HFFc6 (cell line): ENCODE data around the gene TUB. TPM values are rescaled to one million over a fixed set of nuclear protein-coding genes. Genes with fewer than 3 reads are reported as not detected.

ENCODE experiments used
- DNase-seq: peaks from one replicate; pipeline ENCODE4 v3.0.0-alpha.2; 2018
- H3K27ac Mint-ChIP-seq: 2 replicates; pipeline ENCODE4 v1.8.0; 2020; ENCODE audit warnings: mild to moderate bottlenecking, mixed read lengths
- H3K27me3 Mint-ChIP-seq: 2 replicates; pipeline ENCODE4 v1.8.0; 2021; ENCODE audit warnings: mild to moderate bottlenecking, moderate library complexity, mixed read lengths; ENCODE audit not compliant: insufficient read depth
- H3K36me3 Mint-ChIP-seq: 2 replicates; pipeline ENCODE4 v1.8.0; 2021; ENCODE audit warnings: low read depth, mixed read lengths
- H3K4me1 Mint-ChIP-seq: 2 replicates; pipeline ENCODE4 v1.8.0; 2020; ENCODE audit warnings: low read depth, mixed read lengths
- H3K4me3 Mint-ChIP-seq: 2 replicates; pipeline ENCODE4 v1.8.0; 2020; ENCODE audit warnings: mild to moderate bottlenecking, moderate library complexity, mixed read lengths
- H3K9me3 Mint-ChIP-seq: 2 replicates; pipeline ENCODE4 v1.8.0; 2020; ENCODE audit warnings: mild to moderate bottlenecking, mixed read lengths
- total RNA-seq, 6 experiments: library from RNA; stranded (reverse); fragmentation: NEBNext Ultra II Directional; extraction: Animal tissue kit (Norgen Biotek cat#: 25700); gene quantifications; 2 replicates in 1 of 6; 3 replicates in 5 of 6; pipeline ENCODE4 v1.2.3, GENCODE V29; 2021
- TF ChIP-seq, protein P1 (sequence below): fragments of 200-600 bp; sonication (generic); IDR thresholded peaks from 2 replicates; pipeline ENCODE4 v1.5.0; 2021; ENCODE audit warnings: antibody characterized with exemption, mild to moderate bottlenecking

TUB gene
- total RNA-seq, 6 experiments from 2014 or later: 1.7 to 10.1 (median 1.8) TPM

DNA sequence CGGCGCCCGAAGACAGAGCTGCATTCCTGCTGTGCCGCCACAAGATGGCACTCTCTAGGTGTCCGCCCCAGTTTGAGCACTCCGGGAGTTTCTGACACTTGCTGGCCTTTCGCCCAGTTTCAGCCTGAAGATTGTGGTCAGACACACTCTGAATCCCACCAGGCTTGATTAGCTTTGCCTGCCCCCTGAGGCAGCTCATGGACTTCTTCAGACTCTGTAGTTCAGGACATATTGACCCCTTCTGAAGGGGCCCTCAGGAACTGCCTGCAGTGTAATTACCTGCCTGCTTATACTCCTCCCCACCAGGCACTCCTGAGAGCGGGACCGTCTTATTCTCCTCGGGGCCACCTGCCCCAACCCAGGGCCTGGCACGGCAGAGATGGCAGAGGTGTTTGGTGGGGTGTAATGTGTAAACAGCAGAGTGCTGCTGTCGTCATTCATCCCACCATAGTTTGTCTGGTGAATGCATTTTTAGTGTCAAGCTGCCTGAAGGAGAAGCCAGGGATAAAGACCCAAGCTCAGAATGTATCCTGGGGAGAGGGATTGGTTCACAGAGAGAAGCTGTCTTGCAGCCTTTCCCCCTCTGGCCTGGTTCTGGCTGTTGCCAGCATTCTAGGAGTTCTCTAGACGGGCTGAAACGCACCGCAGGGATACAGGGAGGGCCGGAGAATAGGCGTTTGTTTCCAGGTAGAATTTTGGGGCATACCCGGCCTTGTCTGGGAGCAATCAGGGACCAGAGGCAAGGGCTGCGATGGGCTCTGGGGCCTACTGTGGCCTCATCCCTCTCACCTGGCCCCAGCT, 47.5 kb upstream of the TUB start:
- peaks cover 14% of the 10 kb centered on the region for H3K4me1 Mint-ChIP-seq
- peaks cover 14% of the 10 kb centered on the region for H3K27me3 Mint-ChIP-seq
- H3K27ac Mint-ChIP-seq: no peak overlapping the region
- H3K9me3 Mint-ChIP-seq: no peaks in the 10 kb centered on the region
- TF ChIP-seq, protein P1, sequence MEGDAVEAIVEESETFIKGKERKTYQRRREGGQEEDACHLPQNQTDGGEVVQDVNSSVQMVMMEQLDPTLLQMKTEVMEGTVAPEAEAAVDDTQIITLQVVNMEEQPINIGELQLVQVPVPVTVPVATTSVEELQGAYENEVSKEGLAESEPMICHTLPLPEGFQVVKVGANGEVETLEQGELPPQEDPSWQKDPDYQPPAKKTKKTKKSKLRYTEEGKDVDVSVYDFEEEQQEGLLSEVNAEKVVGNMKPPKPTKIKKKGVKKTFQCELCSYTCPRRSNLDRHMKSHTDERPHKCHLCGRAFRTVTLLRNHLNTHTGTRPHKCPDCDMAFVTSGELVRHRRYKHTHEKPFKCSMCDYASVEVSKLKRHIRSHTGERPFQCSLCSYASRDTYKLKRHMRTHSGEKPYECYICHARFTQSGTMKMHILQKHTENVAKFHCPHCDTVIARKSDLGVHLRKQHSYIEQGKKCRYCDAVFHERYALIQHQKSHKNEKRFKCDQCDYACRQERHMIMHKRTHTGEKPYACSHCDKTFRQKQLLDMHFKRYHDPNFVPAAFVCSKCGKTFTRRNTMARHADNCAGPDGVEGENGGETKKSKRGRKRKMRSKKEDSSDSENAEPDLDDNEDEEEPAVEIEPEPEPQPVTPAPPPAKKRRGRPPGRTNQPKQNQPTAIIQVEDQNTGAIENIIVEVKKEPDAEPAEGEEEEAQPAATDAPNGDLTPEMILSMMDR: peak; percentile 93
- no peaks in the 10 kb centered on the region for H3K36me3 Mint-ChIP-seq
- peak overlapping the region; percentile 36; the same call in 1 of the 2 replicates for H3K4me3 Mint-ChIP-seq
- peak; percentile 72 for DNase-seq

DNA sequence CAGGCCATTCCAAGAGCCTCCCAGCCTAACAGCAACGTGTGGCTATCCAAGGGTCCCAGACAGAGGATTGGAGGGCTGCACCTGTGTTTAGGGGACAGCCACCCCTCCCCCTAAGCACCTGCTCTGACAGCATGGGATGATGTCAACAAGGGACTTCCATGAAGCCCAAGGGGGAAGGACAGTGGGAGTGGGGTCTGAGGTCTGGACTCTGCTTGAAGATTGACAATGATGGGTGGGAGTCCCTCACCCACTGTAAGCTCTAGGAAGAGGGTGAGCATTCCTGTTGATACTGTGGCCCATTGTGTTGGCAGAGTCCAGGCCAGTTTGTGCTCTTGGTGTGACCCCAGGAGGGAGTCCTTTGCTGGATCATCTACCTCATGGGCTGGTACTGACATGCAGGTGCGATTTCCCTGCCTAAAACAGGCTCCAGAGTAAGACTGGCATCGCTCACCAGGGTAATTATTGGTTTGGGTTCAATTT, 46.9 kb upstream of the TUB start:
- DNase-seq: no peak
- H3K27me3 Mint-ChIP-seq: peaks cover 14% of the 10 kb centered on the region
- peaks cover 14% of the 10 kb centered on the region for H3K4me1 Mint-ChIP-seq
- no peak overlapping the region for H3K27ac Mint-ChIP-seq
- no peak overlapping the region for H3K4me3 Mint-ChIP-seq
- H3K9me3 Mint-ChIP-seq: no peaks in the 10 kb centered on the region
- TF ChIP-seq, protein P1: no peak
- H3K36me3 Mint-ChIP-seq: no peaks in the 10 kb centered on the region

DNA sequence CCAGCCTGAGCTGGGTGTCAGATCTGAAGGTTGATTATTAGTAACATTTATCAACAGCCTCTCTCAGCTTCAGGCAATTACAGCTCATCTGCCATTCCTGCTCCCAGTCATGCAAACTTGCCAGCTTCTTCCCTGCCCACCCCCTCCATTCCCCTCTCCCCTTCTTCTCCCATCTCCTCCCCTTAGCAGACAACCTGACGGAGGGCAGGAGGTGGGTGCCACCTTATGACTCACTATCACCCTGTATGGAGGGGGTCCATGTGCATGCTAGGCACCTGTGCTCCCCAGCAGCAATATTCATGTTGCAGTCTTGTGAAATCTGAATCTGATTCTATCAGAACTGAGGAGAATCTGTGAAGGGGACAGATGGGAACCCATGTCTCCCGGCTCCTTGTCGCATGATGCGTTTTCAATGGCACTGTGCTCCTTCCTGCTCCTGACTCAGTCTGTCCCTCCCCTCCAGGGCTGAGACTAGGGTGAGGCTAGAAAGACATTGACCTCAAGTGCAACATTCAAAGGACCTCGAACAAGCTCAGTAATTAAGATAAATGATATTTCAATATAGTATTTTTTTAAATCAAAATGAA, 46.3 kb upstream of the TUB start:
- no peak overlapping the region for H3K4me3 Mint-ChIP-seq
- H3K27me3 Mint-ChIP-seq: peaks cover 16% of the 10 kb centered on the region
- peaks cover 14% of the 10 kb centered on the region for H3K4me1 Mint-ChIP-seq
- TF ChIP-seq, protein P1: no peak
- no peaks in the 10 kb centered on the region for H3K9me3 Mint-ChIP-seq
- no peaks in the 10 kb centered on the region for H3K36me3 Mint-ChIP-seq
- H3K27ac Mint-ChIP-seq: no peak overlapping the region
- no peak for DNase-seq

DNA sequence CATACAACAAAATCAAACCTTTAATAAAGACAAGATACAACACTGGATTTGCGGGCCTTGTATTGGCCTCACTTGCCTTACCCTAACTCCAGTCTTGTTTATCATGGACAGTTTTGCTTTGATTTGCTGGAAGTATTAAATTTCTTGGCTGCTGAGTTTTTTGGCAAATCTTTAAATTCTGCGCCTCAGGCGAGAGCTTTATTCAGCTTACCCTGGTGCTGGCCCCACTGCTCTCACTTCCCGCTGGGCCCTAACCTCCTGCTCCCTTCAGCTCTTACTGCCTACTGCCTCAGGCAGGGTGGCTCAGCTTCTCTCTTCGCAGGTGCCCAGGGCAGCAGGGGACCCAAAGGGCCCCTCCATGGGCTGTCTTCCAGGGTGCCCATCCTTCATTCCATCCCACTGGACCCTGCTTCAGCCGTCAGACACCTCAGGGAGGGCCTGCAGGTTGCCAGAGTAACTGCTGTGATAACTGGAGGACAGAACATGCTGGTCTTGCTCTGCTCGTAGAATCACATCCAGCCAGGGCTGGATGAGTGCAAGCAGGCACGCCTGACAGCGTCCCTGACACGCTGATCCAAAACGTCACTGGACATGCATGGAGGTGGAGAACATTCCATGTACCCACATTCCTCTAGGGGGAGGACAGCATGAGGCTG, 45.7 kb upstream of the TUB start:
- Mint-ChIP-seq H3K4me1 (peaks cover 14% of the 10 kb centered on the region), H3K27ac (no peak overlapping the region), H3K27me3 (peaks cover 15% of the 10 kb centered on the region), H3K4me3 (no peak overlapping the region), H3K9me3 (no peaks in the 10 kb centered on the region), H3K36me3 (no peaks in the 10 kb centered on the region)
- TF ChIP-seq, protein P1: no peak
- DNase-seq: no peak

DNA sequence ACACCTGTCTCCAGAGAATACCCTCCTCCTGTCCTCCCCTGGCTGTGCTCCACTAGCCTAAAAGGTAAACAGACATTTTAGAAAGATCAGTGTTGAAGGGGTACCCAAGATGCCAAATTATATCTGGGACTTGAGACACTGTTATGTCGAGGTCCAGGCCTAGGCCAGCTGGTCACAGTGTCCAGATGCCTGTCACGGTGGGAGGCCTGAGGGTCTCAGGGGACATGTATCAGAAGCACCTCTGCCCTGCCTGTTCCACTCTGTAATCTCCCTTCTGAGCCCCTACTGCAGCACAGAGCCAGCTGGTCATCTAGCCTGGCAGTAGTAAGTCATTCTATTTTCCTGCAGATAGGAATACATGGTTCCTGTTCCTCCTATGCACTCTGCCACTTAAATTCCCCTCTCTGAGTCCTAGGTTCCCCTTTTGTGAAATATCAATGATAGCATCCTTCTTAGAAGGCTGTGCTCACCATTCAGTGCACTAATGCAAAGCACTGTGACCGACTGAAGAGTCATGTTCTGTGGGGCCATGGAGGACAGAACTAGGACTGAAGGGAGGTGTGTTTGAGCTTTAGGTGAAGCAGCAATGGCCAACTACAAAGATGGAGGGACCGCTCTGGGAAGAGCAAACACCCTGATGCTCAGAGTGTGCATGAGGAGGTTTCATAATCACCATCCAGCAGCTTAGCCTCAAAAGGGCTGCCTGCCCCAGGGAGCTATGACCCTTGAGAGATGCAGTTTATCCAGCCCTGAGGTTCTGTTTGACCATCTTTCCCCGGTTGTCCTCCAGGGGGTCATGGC, 44.8 kb upstream of the TUB start:
- TF ChIP-seq, protein P1: no peak; the same call in 1 of the 2 replicates
- Mint-ChIP-seq H3K27me3 (peaks cover 22% of the 10 kb centered on the region), H3K4me3 (no peak overlapping the region), H3K4me1 (peaks cover 14% of the 10 kb centered on the region), H3K36me3 (no peaks in the 10 kb centered on the region), H3K9me3 (no peaks in the 10 kb centered on the region), H3K27ac (no peak overlapping the region)
- DNase-seq: no peak
